Aortic smooth muscle cell (primary cell): ENCODE results near the gene CPLX3. TPM values are rescaled to one million over a fixed set of nuclear protein-coding genes. Genes with fewer than 3 reads are reported as not detected.

ENCODE experiments used
- total RNA-seq: library from RNA; depleted of rRNA; stranded (reverse); fragments of >200 nt; gene quantifications from 2 replicates; pipeline ENCODE4 v1.2.3, GENCODE V29; 2014

CPLX3 gene
- under 0.01 TPM in 1 of 2 replicates, not detected in the other for total RNA-seq

GRCh38 chr15:74826364-74826819, at the start of gene CPLX3:
CPLX3 (plus strand) TSS chr15:74826627; CDS start chr15:74826704, 77 bp downstream.

GRCh38 chr15:74781431-74782258, 44.8 kb upstream of the CPLX3 start, which contains the start of gene CSK:
CSK (plus strand) TSS chr15:74782080; CDS start chr15:74798298, 16,218 bp downstream.

GRCh38 chr15:74812533-74812932, 13.9 kb upstream of the CPLX3 start, which contains the start of gene LMAN1L:
LMAN1L (plus strand) TSS chr15:74812835; CDS start chr15:74812855, 20 bp downstream.

GRCh38 chr15:74842581-74843444, 16.4 kb downstream of the CPLX3 start, which contains the start of gene ULK3:
ULK3 (minus strand) TSS chr15:74843156; CDS start chr15:74843105, 51 bp downstream.

GRCh38 chr15:74873036-74873755, 46.8 kb downstream of the CPLX3 start, which contains the start of gene SCAMP2:
SCAMP2 (minus strand) TSS chr15:74873365; CDS start chr15:74873255, 110 bp downstream.

Other genes starting within 250 kb of the CPLX3 start
- gene CLK3, start 210.8 kb upstream of the CPLX3 start, total RNA-seq, result 33.6 and 42.0 TPM in 2 replicates
- 8.9 and 10.9 TPM in 2 replicates for gene EDC3, start 130.6 kb upstream of the CPLX3 start, total RNA-seq
- 0.53 and 1.7 TPM in 2 replicates for gene CYP1A1, start 101.1 kb upstream of the CPLX3 start, total RNA-seq
- not detected in 2 replicates for gene CYP1A2, start 77.8 kb upstream of the CPLX3 start, total RNA-seq
- 25.4 and 25.8 TPM in 2 replicates for gene CSK, start 44.5 kb upstream of the CPLX3 start, total RNA-seq
- 0.13 and 0.25 TPM in 2 replicates for gene LMAN1L, start 13.8 kb upstream of the CPLX3 start, total RNA-seq
- 13.1 and 15.3 TPM in 2 replicates for gene ULK3, start 16.5 kb downstream of the CPLX3 start, total RNA-seq
- gene SCAMP2, start 46.7 kb downstream of the CPLX3 start, total RNA-seq, result 15.2 and 17.0 TPM in 2 replicates
- 37.9 and 39.5 TPM in 2 replicates for gene MPI, start 63.4 kb downstream of the CPLX3 start, total RNA-seq
- gene FAM219B, start 80.2 kb downstream of the CPLX3 start, total RNA-seq, result 38.2 and 38.7 TPM in 2 replicates
- 39.0 and 51.0 TPM in 2 replicates for gene COX5A, start 111.4 kb downstream of the CPLX3 start, total RNA-seq
- 6.7 and 7.9 TPM in 2 replicates for gene RPP25, start 130.1 kb downstream of the CPLX3 start, total RNA-seq
- 1.7 and 6.5 TPM in 2 replicates for gene SCAMP5, start 168.9 kb downstream of the CPLX3 start, total RNA-seq
- gene PPCDC, start 197.0 kb downstream of the CPLX3 start, total RNA-seq, result 9.0 and 10.2 TPM in 2 replicates